Measurements from ENCODE around the gene MNAT1.

- TF ChIP-seq CTCF (conservative IDR thresholded peaks at IDR 0.05; ENCODE audit: low read depth, low read length), result no peak
- no peak for TF ChIP-seq EZH2 (IDR thresholded peaks at IDR 0.05; ENCODE audit: low read length, unreplicated experiment)
These were observed 1.9 kb downstream of the MNAT1 start for GRCh38 chr14:60736494-60736893.

Data from PC-3 (cell line).